Measurements from ENCODE around the gene TCP11L1. TPM values are rescaled to one million over a fixed set of nuclear protein-coding genes. Genes with fewer than 3 reads are reported as not detected.

Gene TCP11L1
- total RNA-seq, 1 experiment from 2014 or later, result 23.9 TPM

- Histone ChIP-seq H3K4me3 (ENCODE audit: low read depth in 2 of 2, low read length in 2 of 2) (no peak overlapping the region), H3K9me3 (ENCODE audit: control insufficient read depth, insufficient read depth, low read depth, low read length) (no peaks in the 10 kb centered on the region), H3K27ac (ENCODE audit: low read length) (no peak overlapping the region), H3K36me3 (ENCODE audit: control insufficient read depth, insufficient read depth, low read length) (peaks cover 3% of the 10 kb centered on the region), H3K27me3 (ENCODE audit: control insufficient read depth, insufficient read depth, low read length) (no peaks in the 10 kb centered on the region), H3K4me1 (ENCODE audit: control insufficient read depth, insufficient read depth, low read length) (no peaks in the 10 kb centered on the region)
- no peak for ATAC-seq
- in situ Hi-C loops (cut with HindIII; ENCODE audit: low pct_unique_long_range_greater_than_20kb, low sequenced_read_pairs), result no loop called here
- TF ChIP-seq TCF7L2 (IDR thresholded peaks at IDR 0.05; ENCODE audit: low read depth, low read length) (no peak), SIN3A (IDR thresholded peaks at IDR 0.05; ENCODE audit: borderline replicate concordance, insufficient read depth, low read depth, low read length) (no peak), CTCF (IDR thresholded peaks at IDR 0.05) (no peak), POLR2AphosphoS5 (IDR thresholded peaks at IDR 0.05; ENCODE audit: low read depth, low read length) (no peak)
- TF ChIP-seq, protein P1, sequence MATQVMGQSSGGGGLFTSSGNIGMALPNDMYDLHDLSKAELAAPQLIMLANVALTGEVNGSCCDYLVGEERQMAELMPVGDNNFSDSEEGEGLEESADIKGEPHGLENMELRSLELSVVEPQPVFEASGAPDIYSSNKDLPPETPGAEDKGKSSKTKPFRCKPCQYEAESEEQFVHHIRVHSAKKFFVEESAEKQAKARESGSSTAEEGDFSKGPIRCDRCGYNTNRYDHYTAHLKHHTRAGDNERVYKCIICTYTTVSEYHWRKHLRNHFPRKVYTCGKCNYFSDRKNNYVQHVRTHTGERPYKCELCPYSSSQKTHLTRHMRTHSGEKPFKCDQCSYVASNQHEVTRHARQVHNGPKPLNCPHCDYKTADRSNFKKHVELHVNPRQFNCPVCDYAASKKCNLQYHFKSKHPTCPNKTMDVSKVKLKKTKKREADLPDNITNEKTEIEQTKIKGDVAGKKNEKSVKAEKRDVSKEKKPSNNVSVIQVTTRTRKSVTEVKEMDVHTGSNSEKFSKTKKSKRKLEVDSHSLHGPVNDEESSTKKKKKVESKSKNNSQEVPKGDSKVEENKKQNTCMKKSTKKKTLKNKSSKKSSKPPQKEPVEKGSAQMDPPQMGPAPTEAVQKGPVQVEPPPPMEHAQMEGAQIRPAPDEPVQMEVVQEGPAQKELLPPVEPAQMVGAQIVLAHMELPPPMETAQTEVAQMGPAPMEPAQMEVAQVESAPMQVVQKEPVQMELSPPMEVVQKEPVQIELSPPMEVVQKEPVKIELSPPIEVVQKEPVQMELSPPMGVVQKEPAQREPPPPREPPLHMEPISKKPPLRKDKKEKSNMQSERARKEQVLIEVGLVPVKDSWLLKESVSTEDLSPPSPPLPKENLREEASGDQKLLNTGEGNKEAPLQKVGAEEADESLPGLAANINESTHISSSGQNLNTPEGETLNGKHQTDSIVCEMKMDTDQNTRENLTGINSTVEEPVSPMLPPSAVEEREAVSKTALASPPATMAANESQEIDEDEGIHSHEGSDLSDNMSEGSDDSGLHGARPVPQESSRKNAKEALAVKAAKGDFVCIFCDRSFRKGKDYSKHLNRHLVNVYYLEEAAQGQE (IDR thresholded peaks at IDR 0.05; ENCODE audit: insufficient read depth in 1 of 2, low read depth in 2 of 2, low read length in 1 of 2), result no peak
- POLR2A ChIA-PET, result no interaction called here
- no peak for DNase-seq (ENCODE audit: low read depth, low spot score)
- CTCF ChIA-PET, result no interaction called here
- intact Hi-C loops (cut with micrococcal nuclease; ENCODE audit: unreplicated experiment), result loop anchor here (10.0 kb wide), 1 partner anchor 257 kb away; no protein-coding TSS in a partner anchor
- no TSS peak for BruUV-seq (replicated peaks)
Observed at GRCh38 chr11:33062137-33062536, 22.8 kb downstream of the TCP11L1 start.

DNA sequence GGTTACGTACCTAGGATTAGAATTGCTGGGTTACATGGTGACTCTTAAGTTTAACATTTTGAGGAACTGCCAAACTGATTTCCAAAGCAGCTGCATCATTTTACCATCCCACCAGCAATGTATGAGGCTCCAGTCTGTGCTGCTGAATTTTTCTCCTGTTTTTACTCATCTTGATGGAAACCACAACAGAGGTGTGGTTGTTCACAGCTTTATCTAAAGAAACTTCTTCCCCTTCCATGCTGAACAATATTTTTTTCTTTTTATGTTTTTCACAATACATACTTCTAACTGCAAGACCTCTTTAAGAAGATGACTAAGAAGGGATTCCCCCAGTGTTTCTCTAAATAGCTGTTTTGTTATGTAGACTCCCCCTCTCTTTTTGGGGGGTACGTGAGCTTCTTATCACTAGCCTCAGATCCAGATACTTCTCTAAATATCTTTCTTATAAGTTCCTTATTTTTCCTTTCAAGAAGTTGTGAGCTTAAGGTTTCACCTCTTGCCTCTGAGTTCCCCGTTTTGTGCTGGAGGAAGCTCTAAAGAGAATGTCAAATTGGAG lies 24.0 kb downstream of the TCP11L1 start:
- intact Hi-C loops (cut with micrococcal nuclease; ENCODE audit: unreplicated experiment), result loop anchor here (10.0 kb wide), 1 partner anchor 259 kb away; no protein-coding TSS in a partner anchor
- H3K36me3 ChIP-seq (ENCODE audit: control insufficient read depth, insufficient read depth, low read length), result peaks cover 3% of the 10 kb centered on the region; the same call in 1 of the 2 replicates
- no peak for DNase-seq (ENCODE audit: low read depth, low spot score)
- CTCF ChIA-PET, result no interaction called here
- TF ChIP-seq CTCF (IDR thresholded peaks at IDR 0.05), result no peak
- no peak for TF ChIP-seq TCF7L2 (IDR thresholded peaks at IDR 0.05; ENCODE audit: low read depth, low read length)
- no peak for TF ChIP-seq SIN3A (IDR thresholded peaks at IDR 0.05; ENCODE audit: borderline replicate concordance, insufficient read depth, low read depth, low read length)
- TF ChIP-seq, protein P1 (IDR thresholded peaks at IDR 0.05; ENCODE audit: insufficient read depth in 1 of 2, low read depth in 2 of 2, low read length in 1 of 2), result no peak
- no peak for TF ChIP-seq POLR2AphosphoS5 (IDR thresholded peaks at IDR 0.05; ENCODE audit: low read depth, low read length)
- H3K27ac ChIP-seq (ENCODE audit: low read length), result no peak overlapping the region
- no peak for ATAC-seq
- in situ Hi-C loops (cut with HindIII; ENCODE audit: low pct_unique_long_range_greater_than_20kb, low sequenced_read_pairs), result no loop called here
- BruUV-seq (replicated peaks), result no TSS peak
- H3K9me3 ChIP-seq (ENCODE audit: control insufficient read depth, insufficient read depth, low read depth, low read length), result no peaks in the 10 kb centered on the region
- no peak overlapping the region for H3K4me3 ChIP-seq (ENCODE audit: low read depth in 2 of 2, low read length in 2 of 2)
- no peaks in the 10 kb centered on the region for H3K27me3 ChIP-seq (ENCODE audit: control insufficient read depth, insufficient read depth, low read length)
- POLR2A ChIA-PET, result no interaction called here
- no peaks in the 10 kb centered on the region for H3K4me1 ChIP-seq (ENCODE audit: control insufficient read depth, insufficient read depth, low read length)

All from Panc1 (cell line).